Endothelial cell (in vitro differentiated cells): ENCODE results near the gene DCD. TPM values are rescaled to one million over a fixed set of nuclear protein-coding genes. Genes with fewer than 3 reads are reported as not detected.

ENCODE experiments used
- DNase-seq: peaks from one replicate; pipeline ENCODE4 v3.0.0; 2021; ENCODE audit warnings: low spot score
- H3K27ac Mint-ChIP-seq: one replicate; pipeline ENCODE4 v1.8.0; 2021; ENCODE audit warnings: mixed read lengths, inconsistent platforms; ENCODE audit not compliant: unreplicated experiment
- H3K27me3 Mint-ChIP-seq: one replicate; pipeline ENCODE4 v1.8.0; 2021; ENCODE audit warnings: mild to moderate bottlenecking, moderate library complexity, mixed read lengths, inconsistent platforms; ENCODE audit not compliant: unreplicated experiment
- H3K36me3 Mint-ChIP-seq: one replicate; pipeline ENCODE4 v1.8.0; 2021; ENCODE audit warnings: mild to moderate bottlenecking, low read depth, mixed read lengths, inconsistent platforms; ENCODE audit not compliant: unreplicated experiment
- H3K4me1 Mint-ChIP-seq: one replicate; pipeline ENCODE4 v1.8.0; 2021; ENCODE audit warnings: mild to moderate bottlenecking, mixed read lengths, inconsistent platforms; ENCODE audit not compliant: unreplicated experiment
- H3K4me3 Mint-ChIP-seq: one replicate; pipeline ENCODE4 v1.8.0; 2021; ENCODE audit warnings: mild to moderate bottlenecking, mixed read lengths, inconsistent platforms; ENCODE audit not compliant: unreplicated experiment
- H3K9me3 Mint-ChIP-seq: one replicate; pipeline ENCODE4 v1.8.0; 2021; ENCODE audit warnings: mixed read lengths, inconsistent platforms; ENCODE audit not compliant: unreplicated experiment
- CTCF ChIP-seq: fragments of 200-600 bp; sonication (generic); IDR thresholded peaks from one replicate; pipeline ENCODE4 v1.5.0; 2021; ENCODE audit warnings: antibody characterized with exemption; ENCODE audit not compliant: unreplicated experiment
- total RNA-seq: library from RNA; stranded (reverse); fragmentation: NEBNext Ultra II Directional; extraction: Animal tissue kit (Norgen Biotek cat#: 25700); gene quantifications from one replicate; pipeline ENCODE4 v1.2.1, GENCODE V29; 2021; ENCODE audit not compliant: unreplicated experiment

Gene DCD
- total RNA-seq, 1 donor from 2014 or later = not detected

- no peak for TF ChIP-seq CTCF
- Mint-ChIP-seq H3K9me3 (peaks cover 9% of the 10 kb centered on the region), H3K27ac (no peak overlapping the region), H3K36me3 (peaks cover 5% of the 10 kb centered on the region), H3K4me3 (no peak overlapping the region), H3K4me1 (no peaks in the 10 kb centered on the region), H3K27me3 (peaks cover 10% of the 10 kb centered on the region)
- DNase-seq = no peak
Measured at GRCh38 chr12:54631988-54632728, 16.0 kb downstream of the DCD start.

DNA sequence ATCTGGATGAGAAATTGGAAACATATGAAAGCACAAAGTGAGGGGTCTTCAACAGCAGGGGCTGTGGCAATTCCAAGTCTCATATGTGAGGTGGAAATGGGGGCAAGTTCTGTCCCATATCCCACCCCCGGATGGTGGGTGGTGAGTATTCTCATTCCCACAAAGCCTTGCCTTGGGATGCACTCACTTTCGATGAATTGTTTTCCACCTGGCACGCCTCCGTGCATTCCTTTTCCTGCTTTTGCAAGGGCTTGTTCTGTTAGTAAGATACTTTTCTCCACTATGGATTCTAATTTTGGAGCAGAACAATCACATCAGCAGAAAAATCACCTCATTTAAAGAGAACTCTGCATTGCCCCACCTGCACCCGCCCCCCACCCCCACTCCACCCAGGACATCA, 16.6 kb downstream of the DCD start:
- Mint-ChIP-seq H3K4me3 (no peak overlapping the region), H3K27ac (no peak overlapping the region), H3K4me1 (no peaks in the 10 kb centered on the region), H3K9me3 (peaks cover 15% of the 10 kb centered on the region), H3K27me3 (peaks cover 10% of the 10 kb centered on the region), H3K36me3 (peaks cover 11% of the 10 kb centered on the region)
- no peak for DNase-seq
- no peak for TF ChIP-seq CTCF

GRCh38 chr12:54629925-54630324, 18.2 kb downstream of the DCD start:
- no peak overlapping the region for H3K4me3 Mint-ChIP-seq
- no peak overlapping the region for H3K27ac Mint-ChIP-seq
- peaks cover 10% of the 10 kb centered on the region for H3K27me3 Mint-ChIP-seq
- H3K36me3 Mint-ChIP-seq = peaks cover 13% of the 10 kb centered on the region
- no peak for DNase-seq
- peaks cover 17% of the 10 kb centered on the region for H3K9me3 Mint-ChIP-seq
- no peaks in the 10 kb centered on the region for H3K4me1 Mint-ChIP-seq
- no peak for TF ChIP-seq CTCF

DNA sequence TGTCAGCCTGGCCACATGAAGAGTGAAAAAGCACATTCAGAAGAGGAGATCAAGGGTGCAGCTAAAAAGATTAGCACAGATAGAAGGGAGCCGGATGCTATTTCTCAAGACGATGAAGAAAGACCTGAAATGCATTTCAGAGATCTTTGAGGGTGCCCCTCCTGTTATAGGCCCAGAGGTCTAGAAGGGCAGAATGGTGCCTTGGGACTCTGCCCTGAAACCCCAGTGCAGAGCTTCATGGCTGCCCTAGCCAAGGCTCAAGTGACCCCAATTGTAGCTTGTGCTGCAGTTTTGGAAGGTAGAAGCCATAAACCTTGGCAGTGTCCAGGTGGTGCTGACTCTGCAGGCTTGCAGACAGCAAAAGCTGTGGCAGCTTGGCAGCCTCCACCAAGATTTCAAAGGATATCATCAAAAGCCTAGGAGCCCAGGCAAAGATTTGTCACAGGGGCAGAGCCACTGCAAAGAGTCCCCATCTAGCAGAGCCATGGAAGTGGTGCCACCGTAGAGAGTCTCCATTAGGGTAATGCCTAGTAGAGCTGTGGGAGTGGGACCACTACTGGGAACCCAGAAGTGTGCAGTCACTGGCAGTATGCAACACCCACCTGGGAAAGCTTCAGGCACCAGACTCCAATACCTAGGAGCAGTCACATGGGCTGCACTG, 19.8 kb downstream of the DCD start:
- no peak overlapping the region for H3K27ac Mint-ChIP-seq
- no peak for TF ChIP-seq CTCF
- H3K36me3 Mint-ChIP-seq = peaks cover 13% of the 10 kb centered on the region
- peak overlapping the region; percentile 6 for H3K4me3 Mint-ChIP-seq
- peaks cover 17% of the 10 kb centered on the region for H3K9me3 Mint-ChIP-seq
- DNase-seq = no peak
- no peaks in the 10 kb centered on the region for H3K4me1 Mint-ChIP-seq
- peaks cover 6% of the 10 kb centered on the region for H3K27me3 Mint-ChIP-seq

DNA sequence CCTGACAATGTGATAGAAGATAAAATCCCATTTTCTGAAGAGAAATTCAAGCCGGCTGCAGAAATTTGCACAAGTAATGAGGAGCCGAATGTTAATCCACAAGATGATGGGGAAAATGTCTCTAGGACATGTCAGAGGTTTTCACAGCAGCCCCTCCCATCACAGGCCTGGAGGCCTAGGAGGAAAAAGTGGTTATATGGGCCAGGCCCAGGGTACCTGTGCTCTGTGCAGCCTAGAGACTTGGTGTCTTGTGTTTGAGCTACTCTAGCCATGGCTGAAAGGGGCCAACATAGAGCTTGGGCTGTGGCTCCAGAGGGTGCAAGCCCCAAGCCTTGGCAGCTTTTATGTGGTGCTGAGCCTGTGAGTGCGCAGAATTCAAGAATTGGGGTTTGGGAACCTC, 20.9 kb downstream of the DCD start:
- DNase-seq = no peak
- Mint-ChIP-seq H3K27me3 (peaks cover 6% of the 10 kb centered on the region), H3K36me3 (peaks cover 13% of the 10 kb centered on the region)

More for the DNA sequence above, 20.9 kb downstream of the DCD start:
- Mint-ChIP-seq H3K4me3 (no peak overlapping the region), H3K9me3 (peaks cover 17% of the 10 kb centered on the region), H3K27ac (no peak overlapping the region), H3K4me1 (no peaks in the 10 kb centered on the region)
- no peak for TF ChIP-seq CTCF
